GM12892 (cell line): ENCODE results near the gene CBY2.

Experiments
- DNase-seq: peaks from one replicate; pipeline ENCODE4 v3.0.0; 2011; ENCODE audit not compliant: insufficient read length
- FAIRE-seq: peaks from 2 replicates; lab custom pipeline; 2011; peaks lifted over from hg19 to GRCh38; lab: Jason Lieb, UNC
- POLR2A ChIP-seq: IDR thresholded peaks from 2 replicates; pipeline ENCODE4 v1.6.1; 2011; ENCODE audit warnings: low read depth, low read length, control low read depth
- POLR2AphosphoS5 ChIP-seq: IDR thresholded peaks from 2 replicates; pipeline ENCODE4 v1.6.1; 2011; ENCODE audit warnings: low read depth, low read length, control low read depth
- TAF1 ChIP-seq: IDR thresholded peaks from 2 replicates; pipeline ENCODE4 v1.6.1; 2011; ENCODE audit warnings: low read depth, mild to moderate bottlenecking, control low read depth, low read length, borderline replicate concordance

Gene CBY2

GRCh38 chr13:45704854-45705695 lies 3.0 kb downstream of the CBY2 start:
- peak; percentile 78 for FAIRE-seq
- no peak for DNase-seq

DNA sequence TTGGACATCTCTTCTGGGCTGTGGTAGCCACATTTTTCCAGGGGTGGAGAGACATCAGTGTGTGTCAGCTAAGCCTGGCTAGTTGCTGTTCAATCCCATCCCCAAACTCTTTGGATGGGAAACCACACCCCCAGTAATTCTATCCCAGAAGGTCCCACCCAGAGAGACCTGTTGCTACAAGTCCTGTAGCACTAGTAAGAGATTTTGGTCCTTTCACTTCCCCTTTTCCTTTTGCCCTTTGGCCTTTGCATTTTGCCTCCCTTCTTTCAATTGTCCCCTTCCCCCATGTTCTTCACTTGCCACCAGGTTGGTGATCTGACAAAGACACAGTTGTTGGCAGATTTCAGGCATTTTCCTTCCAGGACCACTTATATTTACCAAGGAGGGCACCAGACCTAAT lies 3.8 kb downstream of the CBY2 start:
- DNase-seq (no peak), FAIRE-seq (peak; percentile 92)

More at GRCh38 chr13:45704854-45705695, 3.0 kb downstream of the CBY2 start:
- no peak for TF ChIP-seq TAF1
- no peak for TF ChIP-seq POLR2AphosphoS5
- TF ChIP-seq POLR2A: no peak

DNA sequence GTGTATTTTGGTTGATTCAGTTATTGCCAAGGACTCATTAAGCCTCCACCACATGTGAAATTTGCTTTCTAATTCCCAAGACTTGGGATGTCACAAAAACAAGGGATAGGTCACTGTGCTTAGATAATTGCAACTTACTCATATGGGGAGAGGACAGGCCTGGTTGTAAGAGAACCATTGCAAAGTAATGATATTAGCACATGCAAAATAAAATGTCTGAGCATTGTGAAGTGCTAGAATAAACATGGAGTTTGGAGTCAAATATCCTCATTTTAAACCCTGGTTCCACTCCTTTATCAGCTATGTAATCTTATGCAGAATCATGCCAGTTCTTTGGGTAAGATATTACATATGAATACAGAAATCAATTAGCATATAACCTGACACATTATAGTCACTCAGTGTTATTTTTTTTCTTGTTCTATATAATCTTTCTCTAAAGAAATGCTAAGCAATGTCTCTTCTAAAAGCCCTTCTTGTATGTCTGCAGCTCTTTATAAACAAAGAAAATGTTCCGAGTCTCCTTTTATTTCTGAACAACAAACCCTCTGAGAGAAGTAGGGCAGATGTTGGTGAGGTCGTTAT lies 5.5 kb downstream of the CBY2 start:
- no peak for TF ChIP-seq POLR2A
- no peak for TF ChIP-seq POLR2AphosphoS5
- no peak for TF ChIP-seq TAF1
- FAIRE-seq: no peak
- no peak for DNase-seq

More for the DNA sequence above, 3.8 kb downstream of the CBY2 start:
- no peak for TF ChIP-seq POLR2AphosphoS5
- TF ChIP-seq TAF1: 0 out of 2 replicates have a peak, but pooled peaks have one; percentile 15

- FAIRE-seq (no peak), DNase-seq (no peak)
- TF ChIP-seq TAF1 (no peak), POLR2A (no peak), POLR2AphosphoS5 (no peak)
Measured at GRCh38 chr13:45711951-45712350, 9.8 kb downstream of the CBY2 start.

DNA sequence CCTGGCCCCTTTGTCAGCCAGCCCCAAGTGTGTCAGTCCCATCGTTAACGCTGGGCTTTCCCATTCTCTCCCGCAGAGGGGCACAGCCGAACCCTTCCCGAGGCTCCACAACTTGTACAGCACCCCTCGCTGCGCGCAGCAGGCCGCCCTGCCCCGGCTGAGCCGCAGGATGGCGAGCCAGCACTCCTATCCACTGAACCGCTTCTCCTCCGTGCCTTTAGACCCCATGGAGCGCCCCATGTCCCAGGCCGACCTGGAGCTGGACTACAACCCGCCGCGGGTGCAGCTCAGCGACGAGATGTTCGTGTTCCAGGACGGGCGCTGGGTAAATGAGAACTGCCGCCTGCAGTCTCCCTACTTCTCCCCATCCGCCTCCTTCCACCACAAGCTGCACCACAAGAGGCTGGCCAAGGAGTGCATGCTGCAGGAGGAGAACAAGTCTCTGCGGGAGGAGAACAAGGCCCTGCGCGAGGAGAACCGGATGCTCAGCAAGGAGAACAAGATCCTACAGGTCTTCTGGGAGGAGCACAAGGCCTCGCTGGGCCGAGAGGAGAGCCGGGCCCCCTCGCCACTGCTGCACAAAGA lies 11.1 kb downstream of the CBY2 start:
- TF ChIP-seq POLR2A (no peak), TAF1 (no peak), POLR2AphosphoS5 (no peak)
- DNase-seq (no peak), FAIRE-seq (no peak)

DNA sequence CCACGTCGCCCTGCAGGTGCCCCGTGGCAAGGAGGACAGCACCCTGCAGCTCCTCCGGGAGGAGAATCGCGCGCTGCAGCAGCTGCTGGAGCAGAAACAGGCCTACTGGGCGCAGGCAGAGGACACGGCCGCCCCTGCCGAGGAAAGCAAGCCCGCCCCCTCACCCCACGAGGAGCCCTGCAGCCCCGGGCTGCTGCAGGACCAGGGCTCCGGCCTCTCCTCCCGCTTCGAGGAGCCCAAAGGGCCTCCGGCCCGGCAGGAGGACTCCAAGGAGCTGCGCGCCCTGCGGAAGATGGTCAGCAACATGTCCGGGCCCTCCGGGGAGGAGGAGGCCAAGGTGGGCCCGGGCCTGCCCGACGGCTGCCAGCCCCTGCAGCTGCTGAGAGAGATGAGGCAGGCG lies 11.6 kb downstream of the CBY2 start:
- DNase-seq (no peak), FAIRE-seq (no peak)
- TF ChIP-seq POLR2A (no peak), TAF1 (no peak), POLR2AphosphoS5 (no peak)

GRCh38 chr13:45714170-45714569 lies 12.1 kb downstream of the CBY2 start:
- no peak for FAIRE-seq
- TF ChIP-seq POLR2A (no peak), TAF1 (no peak), POLR2AphosphoS5 (no peak)
- no peak for DNase-seq

GRCh38 chr13:45715351-45715750 lies 13.2 kb downstream of the CBY2 start:
- TF ChIP-seq POLR2A: no peak
- TF ChIP-seq POLR2AphosphoS5: no peak
- no peak for TF ChIP-seq TAF1
- DNase-seq (no peak), FAIRE-seq (no peak)

DNA sequence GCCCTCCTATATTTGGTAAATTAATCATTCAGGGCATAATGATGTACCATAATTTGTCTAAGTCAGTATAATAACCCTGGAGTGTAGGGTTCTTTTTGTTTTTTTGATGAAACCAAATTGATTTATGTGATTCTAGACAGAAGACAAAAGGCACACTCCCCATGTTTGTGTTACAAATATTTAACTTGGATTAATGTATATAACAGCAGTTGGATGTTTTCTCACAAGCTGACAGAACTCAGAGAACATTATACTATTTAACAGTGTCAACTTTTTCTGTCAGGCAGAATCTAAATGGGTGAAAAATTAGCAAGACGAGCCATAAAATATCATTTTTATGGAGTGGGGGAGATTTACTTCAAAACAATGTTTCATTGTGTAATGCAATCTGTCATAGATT lies 15.2 kb downstream of the CBY2 start:
- FAIRE-seq: peak; percentile 38
- DNase-seq: no peak

GRCh38 chr13:45718063-45718462 lies 15.9 kb downstream of the CBY2 start:
- FAIRE-seq (peak; percentile 81), DNase-seq (no peak)
- TF ChIP-seq POLR2AphosphoS5 (no peak), TAF1 (no peak), POLR2A (no peak)

More for the DNA sequence above, 15.2 kb downstream of the CBY2 start:
- TF ChIP-seq POLR2AphosphoS5 (no peak), POLR2A (no peak), TAF1 (no peak)

- DNase-seq: no peak
- no peak for TF ChIP-seq POLR2AphosphoS5
- TF ChIP-seq TAF1: no peak
- no peak for TF ChIP-seq POLR2A
- FAIRE-seq: no peak
Measured at GRCh38 chr13:45718992-45719391, 16.9 kb downstream of the CBY2 start.
